GM20000 (cell line): Measurements from ENCODE around the gene LSM14B.
"Not testable (repeated sequence)": the region's sequence is repeated elsewhere in the genome, so short reads cannot be mapped to it uniquely, and the experiment has no call there.

ENCODE experiments used
- DNase-seq: peaks from one replicate; pipeline ENCODE4 v3.0.0; 2012; ENCODE audit warnings: low spot score
- TF ChIP-seq, protein P1 (sequence below): IDR thresholded peaks from 2 replicates; pipeline ENCODE4 v1.5.1; 2012; ENCODE audit warnings: mild to moderate bottlenecking, control low read depth; ENCODE audit errors: extremely low read depth, missing control alignments

LSM14B gene

GRCh38 chr20:62121776-62122653 is at the start of gene LSM14B:
LSM14B (plus strand) TSS chr20:62122475; CDS start chr20:62122667, 192 bp downstream.
- peak; percentile 100 for DNase-seq
- TF ChIP-seq, protein P1, sequence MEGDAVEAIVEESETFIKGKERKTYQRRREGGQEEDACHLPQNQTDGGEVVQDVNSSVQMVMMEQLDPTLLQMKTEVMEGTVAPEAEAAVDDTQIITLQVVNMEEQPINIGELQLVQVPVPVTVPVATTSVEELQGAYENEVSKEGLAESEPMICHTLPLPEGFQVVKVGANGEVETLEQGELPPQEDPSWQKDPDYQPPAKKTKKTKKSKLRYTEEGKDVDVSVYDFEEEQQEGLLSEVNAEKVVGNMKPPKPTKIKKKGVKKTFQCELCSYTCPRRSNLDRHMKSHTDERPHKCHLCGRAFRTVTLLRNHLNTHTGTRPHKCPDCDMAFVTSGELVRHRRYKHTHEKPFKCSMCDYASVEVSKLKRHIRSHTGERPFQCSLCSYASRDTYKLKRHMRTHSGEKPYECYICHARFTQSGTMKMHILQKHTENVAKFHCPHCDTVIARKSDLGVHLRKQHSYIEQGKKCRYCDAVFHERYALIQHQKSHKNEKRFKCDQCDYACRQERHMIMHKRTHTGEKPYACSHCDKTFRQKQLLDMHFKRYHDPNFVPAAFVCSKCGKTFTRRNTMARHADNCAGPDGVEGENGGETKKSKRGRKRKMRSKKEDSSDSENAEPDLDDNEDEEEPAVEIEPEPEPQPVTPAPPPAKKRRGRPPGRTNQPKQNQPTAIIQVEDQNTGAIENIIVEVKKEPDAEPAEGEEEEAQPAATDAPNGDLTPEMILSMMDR: no peak

GRCh38 chr20:62073323-62073722 is 49.0 kb upstream of the LSM14B start:
- TF ChIP-seq, protein P1: no peak
- no peak for DNase-seq

DNA sequence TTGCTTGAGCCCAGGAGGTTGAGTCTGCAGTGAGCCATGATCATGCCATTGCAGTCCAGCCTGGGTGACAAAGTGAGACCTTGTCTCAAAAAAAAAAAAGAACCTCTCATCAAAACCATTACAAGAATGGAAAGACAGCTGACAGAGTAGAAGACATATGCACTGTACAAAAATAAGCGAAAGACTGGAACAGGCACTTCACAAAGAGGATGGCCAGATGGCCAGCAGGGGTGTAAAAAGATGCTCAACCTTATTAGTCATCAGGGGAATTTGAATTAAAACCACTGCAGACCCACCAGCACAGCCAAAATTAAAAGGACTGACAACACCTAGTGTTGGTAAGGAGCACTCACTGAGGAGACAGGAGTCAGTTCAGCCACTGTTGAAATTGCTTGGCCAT is 43.1 kb upstream of the LSM14B start:
- DNase-seq: no peak

DNA sequence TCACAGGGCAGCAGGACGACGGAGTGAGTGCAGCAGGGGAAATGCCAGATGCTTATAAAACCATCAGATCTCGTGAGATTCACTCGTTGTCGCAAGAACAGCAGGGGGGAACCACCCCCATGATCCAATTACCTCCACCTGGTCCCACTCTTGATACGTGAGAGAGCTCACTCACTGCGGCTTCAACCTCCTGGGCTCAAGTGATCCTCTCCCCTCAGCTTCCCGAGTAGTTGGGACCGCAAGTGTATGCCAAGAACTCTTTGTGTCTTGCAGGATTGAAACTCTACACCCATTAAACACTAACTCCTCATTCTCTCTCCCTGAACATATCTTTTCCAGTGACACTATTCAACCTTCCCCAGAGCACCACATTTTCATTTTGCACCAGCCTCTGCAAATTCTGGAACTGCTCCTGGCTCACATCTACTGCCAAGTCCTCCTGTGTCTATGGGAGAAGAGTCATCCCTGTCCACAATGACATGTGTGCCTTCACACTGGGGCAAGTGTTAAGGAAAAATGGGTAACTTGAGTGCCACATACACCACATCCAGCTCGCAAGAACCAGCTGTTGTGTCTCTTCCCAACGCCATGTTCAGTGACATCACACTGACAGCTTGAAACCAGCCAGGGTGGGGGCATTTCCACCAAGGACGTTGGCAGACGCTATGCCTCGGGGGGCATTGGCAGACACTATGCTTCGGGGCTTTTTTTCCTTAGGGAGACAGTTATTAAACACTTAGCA is 41.9 kb upstream of the LSM14B start:
- no peak for DNase-seq
- TF ChIP-seq, protein P1: no peak

More for the DNA sequence above, 43.1 kb upstream of the LSM14B start:
- TF ChIP-seq, protein P1: no peak

DNA sequence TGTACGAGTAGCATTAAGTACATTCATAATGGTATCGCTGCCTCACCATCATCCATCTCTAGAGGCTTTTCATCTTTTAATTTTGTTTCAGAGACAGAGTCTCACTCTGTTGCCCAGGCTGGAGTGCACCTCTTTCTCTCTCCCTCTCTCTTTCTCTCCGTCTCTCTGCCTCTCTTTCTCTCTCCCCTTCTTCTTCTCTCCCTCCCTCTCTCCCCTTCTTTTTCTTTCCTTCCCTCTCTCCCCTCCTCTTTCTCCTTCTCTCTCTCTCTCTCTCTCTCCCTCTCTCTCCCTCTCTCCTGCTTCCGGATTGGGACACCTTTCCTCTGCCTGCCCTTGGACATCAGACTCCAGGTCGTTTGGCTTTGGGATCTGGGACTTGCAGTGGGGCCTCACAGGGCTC is 39.0 kb upstream of the LSM14B start:
- TF ChIP-seq, protein P1: no peak
- no peak for DNase-seq

GRCh38 chr20:62084224-62084623 is 38.1 kb upstream of the LSM14B start:
- not testable (repeated sequence) for DNase-seq

- TF ChIP-seq, protein P1: no peak
- no peak for DNase-seq
Observed at GRCh38 chr20:62085206-62085605, 37.1 kb upstream of the LSM14B start.
